GM19395 (cell line): ENCODE measurements around the gene PRDM13.
"Not testable (repeated sequence)": the region's sequence is repeated elsewhere in the genome, so short reads cannot be mapped to it uniquely, and the experiment has no call there.

Experiments
- ATAC-seq: cut with Tn5 transposase; IDR thresholded peaks from one replicate; pipeline ENCODE4 v1.9.1; 2021; ENCODE audit warnings: mild to moderate bottlenecking, moderate library complexity; ENCODE audit not compliant: unreplicated experiment

Gene PRDM13

GRCh38 chr6:99606656-99607415 lies at the start of gene PRDM13:
Gene PRDM13, plus strand, starts transcription at chr6:99606833. Its CDS starts 202 bp downstream, at chr6:99607035.
- ATAC-seq = no peak

GRCh38 chr6:99559057-99559456 lies 47.6 kb upstream of the PRDM13 start:
- ATAC-seq = no peak

- no peak for ATAC-seq
Measured at GRCh38 chr6:99560668-99561067, 46.0 kb upstream of the PRDM13 start.

GRCh38 chr6:99563056-99563723 lies 43.4 kb upstream of the PRDM13 start:
- no peak for ATAC-seq

GRCh38 chr6:99568103-99568933 lies 38.3 kb upstream of the PRDM13 start, which contains the start of gene CCNC:
Gene CCNC, minus strand, starts transcription at chr6:99568660. Its CDS starts 133 bp downstream, at chr6:99568527.
- peak; percentile 99 for ATAC-seq

GRCh38 chr6:99573980-99574617 lies 32.5 kb upstream of the PRDM13 start:
- no peak for ATAC-seq

- no peak for ATAC-seq
Measured at GRCh38 chr6:99575544-99576227, 30.9 kb upstream of the PRDM13 start.

GRCh38 chr6:99579781-99580180 lies 26.9 kb upstream of the PRDM13 start:
- ATAC-seq = no peak

GRCh38 chr6:99587792-99588191 lies 18.8 kb upstream of the PRDM13 start:
- ATAC-seq = no peak

- ATAC-seq = peak; percentile 94
Measured at GRCh38 chr6:99588618-99589289, 17.9 kb upstream of the PRDM13 start.

GRCh38 chr6:99589290-99589672 lies 17.4 kb upstream of the PRDM13 start:
- ATAC-seq = peak; percentile 27

- ATAC-seq = no peak
Measured at GRCh38 chr6:99589907-99590493, 16.6 kb upstream of the PRDM13 start.

GRCh38 chr6:99590728-99591672 lies 15.6 kb upstream of the PRDM13 start:
- no peak for ATAC-seq

GRCh38 chr6:99591673-99592364 lies 14.8 kb upstream of the PRDM13 start:
- no peak for ATAC-seq

- no peak for ATAC-seq
Measured at GRCh38 chr6:99592900-99593299, 13.7 kb upstream of the PRDM13 start.

GRCh38 chr6:99594696-99595095 lies 11.9 kb upstream of the PRDM13 start:
- ATAC-seq = not testable (repeated sequence)

- ATAC-seq = no peak
Measured at GRCh38 chr6:99602520-99603420, 3.9 kb upstream of the PRDM13 start.
